HCT116 (cell line): ENCODE data around the gene PIEZO2. TPM values are rescaled to one million over a fixed set of nuclear protein-coding genes. Genes with fewer than 3 reads are reported as not detected.

ENCODE experiments used
- ATAC-seq: fragments of 200-7000 bp; cut with Tn5 transposase; 2 replicates; pipeline ENCODE4 v1.9.1; 2020; ENCODE audit warnings: mild to moderate bottlenecking, moderate library complexity
- BruUV-seq: library from RNA; stranded (reverse); fragments of 400-500 nt; replicated peaks from 2 replicates; lab custom pipeline; 2021; lab: Mats Ljungman, UMichigan
- CTCF ChIA-PET: fragments of 300-600 bp; sonication (Branson Sonifier 250); formaldehyde crosslinking; loops from one replicate; lab custom pipeline; 2021; ENCODE audit warnings: antibody characterized with exemption; lab: Charles Lee
- POLR2A ChIA-PET: fragments of 300-600, 350-600 bp; sonication (Branson Sonifier 250); formaldehyde crosslinking; loops from one replicate; lab custom pipeline; 2021; ENCODE audit warnings: antibody characterized with exemption; lab: Charles Lee
- RAD21 ChIA-PET, 2 experiments: fragments of 300-600 bp; sonication (Branson Sonifier 250); formaldehyde crosslinking; loops; one replicate each; lab custom pipeline; 2023; ENCODE audit warnings: low total read pairs in 2 of 2; ENCODE audit not compliant: uncharacterized antibody in 2 of 2, unreplicated experiment in 2 of 2, low non-redundant PET in 1 of 2; lab: Charles Lee
- DNase-seq: peaks from one replicate; pipeline ENCODE4 v3.0.0-alpha.2; 2010; ENCODE audit warnings: low read depth, low spot score
- H2AFZ ChIP-seq: fragments of 200-600 bp; shearing (Covaris generic), sonication (generic); 2 replicates; pipeline ENCODE4 v1.6.1; 2017; ENCODE audit warnings: low read depth, mixed run types, mixed read lengths, antibody characterized with exemption, low read length; ENCODE audit not compliant: poor library complexity, severe bottlenecking
- H3K27ac ChIP-seq: 2 replicates; pipeline ENCODE4 v1.5.1; 2012; ENCODE audit warnings: low read depth, low read length
- H3K27me3 ChIP-seq: fragments of 200-600 bp; sonication (generic); 2 replicates; pipeline ENCODE4 v1.6.1; 2016; ENCODE audit warnings: mixed run types, low read length, mixed read lengths; ENCODE audit not compliant: insufficient read depth
- H3K36me3 ChIP-seq, 2 experiments: fragments of 200-500 bp in 1 of 2; fragments of 200-600 bp in 1 of 2; sonication (Bioruptor generic) in 1 of 2; sonication (generic) in 1 of 2; 2 replicates each; pipeline versions ENCODE4 v1.5.1 to v1.6.1; 2014 to 2016; ENCODE audit warnings: low read length in 2 of 2, inconsistent platforms in 1 of 2, mixed read lengths in 1 of 2, mixed run types in 1 of 2; ENCODE audit not compliant: insufficient read depth in 2 of 2, control insufficient read depth in 1 of 2
- H3K4me1 ChIP-seq, 2 experiments: fragments of 200-600 bp in 1 of 2; sonication (generic) in 1 of 2; 2 replicates each; pipeline versions ENCODE4 v1.5.1 to v1.6.1; 2012 to 2017; ENCODE audit warnings: low read length in 2 of 2, inconsistent platforms in 1 of 2, mild to moderate bottlenecking in 1 of 2, mixed read lengths in 1 of 2, mixed run types in 1 of 2, moderate library complexity in 1 of 2; ENCODE audit not compliant: insufficient read depth in 2 of 2, control insufficient read depth in 1 of 2
- H3K4me2 ChIP-seq: fragments of 200-600 bp; sonication (generic); 2 replicates; pipeline ENCODE4 v1.6.1; 2017; ENCODE audit warnings: mixed run types, low read length, mixed read lengths
- H3K4me3 ChIP-seq, 2 experiments: fragments of 200-600 bp in 1 of 2; sonication (generic) in 1 of 2; replicated peaks in 1 of 2; 2 replicates each; pipeline ENCODE4 v1.5.1; 2011 to 2016; ENCODE audit warnings: low read length in 2 of 2, control low read depth in 1 of 2, low read depth in 1 of 2, mild to moderate bottlenecking in 1 of 2, mixed read lengths in 1 of 2, mixed run types in 1 of 2
- H3K79me2 ChIP-seq: fragments of 200-600 bp; sonication (generic); 2 replicates; pipeline ENCODE4 v1.6.1; 2017; ENCODE audit warnings: mild to moderate bottlenecking, mixed run types, low read length, moderate library complexity, mixed read lengths; ENCODE audit not compliant: insufficient read depth
- H3K9ac ChIP-seq: fragments of 200-600 bp; sonication (generic); 2 replicates; pipeline ENCODE4 v1.6.1; 2016; ENCODE audit warnings: low read length, mixed read lengths
- H3K9me2 ChIP-seq: fragments of 200-600 bp; sonication (generic), shearing (Covaris generic); 2 replicates; pipeline ENCODE4 v1.6.1; 2017; ENCODE audit warnings: mixed run types, mild to moderate bottlenecking, moderate library complexity; ENCODE audit not compliant: insufficient read depth
- H3K9me3 ChIP-seq, 2 experiments: fragments of 200-500 bp in 1 of 2; fragments of 200-600 bp in 1 of 2; sonication (Bioruptor generic) in 1 of 2; sonication (generic) in 1 of 2; 2 replicates each; pipeline ENCODE4 v1.6.1; 2014 to 2017; ENCODE audit warnings: low read length in 2 of 2, mixed read lengths in 2 of 2, inconsistent platforms in 1 of 2, low read depth in 1 of 2, mild to moderate bottlenecking in 1 of 2, mixed run types in 1 of 2, moderate library complexity in 1 of 2; ENCODE audit not compliant: control insufficient read depth in 1 of 2, insufficient read depth in 1 of 2
- H4K20me1 ChIP-seq: fragments of 200-600 bp; sonication (generic), shearing (Covaris generic); 2 replicates; pipeline ENCODE4 v1.6.1; 2017; ENCODE audit warnings: mixed run types, mild to moderate bottlenecking, moderate library complexity; ENCODE audit not compliant: insufficient read depth
- ATF3 ChIP-seq: IDR thresholded peaks from 2 replicates; pipeline ENCODE4 v1.6.1; 2012
- FOSL1 ChIP-seq: IDR thresholded peaks from 2 replicates; pipeline ENCODE4 v1.6.1; 2012; ENCODE audit warnings: low read depth
- JUND ChIP-seq: IDR thresholded peaks from 2 replicates; pipeline ENCODE4 v1.6.1; 2012
- MAX ChIP-seq: IDR thresholded peaks from 2 replicates; pipeline ENCODE4 v1.6.1; 2012
- POLR2AphosphoS5 ChIP-seq: IDR thresholded peaks from 2 replicates; pipeline ENCODE4 v1.6.1; 2011; ENCODE audit warnings: mild to moderate bottlenecking, low read depth, low read length, moderate library complexity
- REST ChIP-seq: IDR thresholded peaks from 2 replicates; pipeline ENCODE4 v1.6.1; 2012; ENCODE audit warnings: low read depth
- SIN3A ChIP-seq: IDR thresholded peaks from 2 replicates; pipeline ENCODE4 v1.6.1; 2012; ENCODE audit warnings: low read depth
- SP1 ChIP-seq: IDR thresholded peaks from 2 replicates; pipeline ENCODE4 v1.6.1; 2012; ENCODE audit warnings: low read depth
- ZFX ChIP-seq: fragments of 450-650 bp; IDR thresholded peaks from 2 replicates; pipeline ENCODE4 v1.6.1; 2017
- intact Hi-C: fragments of 100-400 bp; cut with micrococcal nuclease; formaldehyde crosslinking; loops from 2 replicates; pipeline ENCODE4 v1.10.0; 2022
- total RNA-seq: library from RNA; stranded (reverse); gene quantifications from one replicate; pipeline ENCODE4 v1.2.1, GENCODE V29; 2021; ENCODE audit not compliant: unreplicated experiment

The PIEZO2 gene
- total RNA-seq, 1 experiment from 2014 or later, result 0.34 TPM

- Histone ChIP-seq H3K36me3 (no peaks in the 10 kb centered on the region), H3K4me1 (no peaks in the 10 kb centered on the region), H3K79me2 (no peaks in the 10 kb centered on the region), H3K27me3 (peaks cover 4% of the 10 kb centered on the region; the same call in 1 of the 2 replicates), H3K9ac (no peak overlapping the region), H3K27ac (no peak overlapping the region), H3K9me3 (no peaks in the 10 kb centered on the region), H4K20me1 (no peaks in the 10 kb centered on the region), H3K4me2 (no peak overlapping the region), H3K4me3 (no peak overlapping the region), H3K9me2 (no peaks in the 10 kb centered on the region), H2AFZ (no peak overlapping the region)
- BruUV-seq, result no TSS peak
- DNase-seq, result no peak
- TF ChIP-seq JUND, result no peak
- no peak for TF ChIP-seq FOSL1
- TF ChIP-seq ATF3, result no peak
- ChIA-PET CTCF (no interaction called here), POLR2A (no interaction called here), RAD21 (no interaction called here)
- intact Hi-C loops, result no loop called here
- ATAC-seq, result no peak
These were observed 129.9 kb downstream of the PIEZO2 start for GRCh38 chr18:11019295-11020105.

- Histone ChIP-seq H3K9me2 (no peaks in the 10 kb centered on the region), H3K4me3 (no peak overlapping the region), H3K27ac (no peak overlapping the region), H3K27me3 (peaks cover 4% of the 10 kb centered on the region), H3K4me1 (no peaks in the 10 kb centered on the region), H3K79me2 (no peaks in the 10 kb centered on the region), H2AFZ (no peak overlapping the region), H3K9me3 (no peaks in the 10 kb centered on the region), H3K9ac (no peak overlapping the region), H3K36me3 (no peaks in the 10 kb centered on the region), H4K20me1 (no peaks in the 10 kb centered on the region), H3K4me2 (no peak overlapping the region)
- ATAC-seq, result no peak
- BruUV-seq, result no TSS peak
- CTCF ChIA-PET, result no interaction called here
- TF ChIP-seq POLR2AphosphoS5 (no peak), REST (no peak), ZFX (no peak), MAX (no peak), SIN3A (no peak), SP1 (no peak)
- no peak for DNase-seq
- intact Hi-C loops, result no loop called here
- RAD21 ChIA-PET, result no interaction called here
- POLR2A ChIA-PET, result no interaction called here
These were observed 139.5 kb downstream of the PIEZO2 start for GRCh38 chr18:11009869-11010268.
